HepG2 (cell line): Measurements from ENCODE around the gene FXYD5. TPM values are rescaled to one million over a fixed set of nuclear protein-coding genes. Genes with fewer than 3 reads are reported as not detected.

Source experiments
- ATF7-NPFF ChIP-seq: sonication (generic); formaldehyde crosslinking; IDR thresholded peaks from 2 replicates; pipeline ENCODE4 v1.8.1; 2023; ENCODE audit warnings: mild to moderate bottlenecking, low read depth, missing genetic modification reagents, moderate library complexity
- FOSL2 ChIP-seq: sonication (generic); formaldehyde crosslinking; IDR thresholded peaks from 2 replicates; pipeline ENCODE4 v1.4.0; 2020; ENCODE audit warnings: missing genetic modification reagents
- GTF2F1 ChIP-seq: fragments of 150-350 bp; IDR thresholded peaks from 2 replicates; pipeline ENCODE4 v1.6.1; 2014; ENCODE audit warnings: low read length
- HMGXB3 ChIP-seq: sonication (generic); formaldehyde crosslinking; IDR thresholded peaks from 2 replicates; pipeline ENCODE4 v1.4.0; 2020; ENCODE audit warnings: missing genetic modification reagents, borderline replicate concordance
- NR3C1 ChIP-seq: sonication (generic); formaldehyde crosslinking; IDR thresholded peaks from 2 replicates; pipeline ENCODE4 v1.4.0; 2020; ENCODE audit warnings: missing genetic modification reagents
- PHF21A ChIP-seq: sonication (generic); formaldehyde crosslinking; IDR thresholded peaks from 2 replicates; pipeline ENCODE4 v1.5.0; 2020; ENCODE audit warnings: mild to moderate bottlenecking, missing genetic modification reagents
- REPIN1 ChIP-seq: sonication (generic); formaldehyde crosslinking; IDR thresholded peaks from 2 replicates; pipeline ENCODE4 v1.8.0; 2022; ENCODE audit warnings: missing genetic modification reagents, low read depth, mild to moderate bottlenecking, borderline replicate concordance
- RERE ChIP-seq: IDR thresholded peaks from 2 replicates; pipeline ENCODE4 v1.6.1; 2016; ENCODE audit warnings: low read depth, missing genetic modification reagents, missing compliant biosample characterization
- SKI ChIP-seq: fragments of 450-650 bp; IDR thresholded peaks from one replicate; pipeline ENCODE4 v1.6.1; 2018; ENCODE audit warnings: mild to moderate bottlenecking; ENCODE audit not compliant: partially characterized antibody
- TCF7 ChIP-seq: sonication (generic); IDR thresholded peaks from 2 replicates; pipeline ENCODE4 v1.6.1; 2016; ENCODE audit warnings: antibody characterized with exemption, low read depth
- THAP11 ChIP-seq: IDR thresholded peaks from 2 replicates; pipeline ENCODE4 v1.6.1; 2016; ENCODE audit warnings: missing biosample characterization, missing genetic modification reagents
- ZBTB38 ChIP-seq: sonication (generic); formaldehyde crosslinking; IDR thresholded peaks from 2 replicates; pipeline ENCODE4 v1.5.1; 2020; ENCODE audit warnings: mild to moderate bottlenecking, missing genetic modification reagents
- ZMYM2 ChIP-seq: sonication (generic); formaldehyde crosslinking; IDR thresholded peaks from 2 replicates; pipeline ENCODE4 v1.8.0; 2022; ENCODE audit warnings: mild to moderate bottlenecking, missing genetic modification reagents
- ZNF251 ChIP-seq: sonication (generic); formaldehyde crosslinking; IDR thresholded peaks from 2 replicates; pipeline ENCODE4 v1.9.0; 2021; ENCODE audit warnings: mild to moderate bottlenecking, missing genetic modification reagents
- ZNF256 ChIP-seq: sonication (generic); formaldehyde crosslinking; conservative IDR thresholded peaks from 2 replicates; pipeline ENCODE4 v1.4.0; 2020; ENCODE audit warnings: missing genetic modification reagents
- ZNF468 ChIP-seq: sonication (generic); formaldehyde crosslinking; IDR thresholded peaks from 2 replicates; pipeline ENCODE4 v1.8.0; 2022; ENCODE audit warnings: mild to moderate bottlenecking, moderate library complexity, missing genetic modification reagents
- ZNF552 ChIP-seq: sonication (generic); formaldehyde crosslinking; IDR thresholded peaks from 2 replicates; pipeline ENCODE4 v1.9.0; 2022; ENCODE audit warnings: missing genetic modification reagents, mild to moderate bottlenecking, borderline replicate concordance
- ZNF615 ChIP-seq: sonication (generic); formaldehyde crosslinking; IDR thresholded peaks from 2 replicates; pipeline ENCODE4 v1.5.0; 2020; ENCODE audit warnings: mild to moderate bottlenecking, missing genetic modification reagents, borderline replicate concordance
- ZNF768 ChIP-seq: sonication (generic); formaldehyde crosslinking; IDR thresholded peaks from 2 replicates; pipeline ENCODE4 v1.4.0; 2020; ENCODE audit warnings: missing genetic modification reagents
- ZNF770 ChIP-seq: sonication (generic); formaldehyde crosslinking; IDR thresholded peaks from 2 replicates; pipeline ENCODE4 v1.5.0; 2020; ENCODE audit warnings: mild to moderate bottlenecking, missing genetic modification reagents
- polyA plus RNA-seq, 8 experiments: library from polyadenylated mRNA; depleted of rRNA in 3 of 8; stranded (reverse) in 7 of 8; unstranded in 1 of 8; fragments of >200 nt; fragmentation: Illumina TruSeq in 4 of 8; extraction: Trizol in 4 of 8; gene quantifications; 2 replicates each; pipeline versions ENCODE4 v1.2.1 to v1.2.3, GENCODE V29; 2011 to 2016; ENCODE audit warnings: low read depth in 4 of 8, missing spikeins in 1 of 8, mixed read lengths in 1 of 8; ENCODE audit not compliant: insufficient read depth in 1 of 8
- total RNA-seq, 5 experiments: library from RNA; depleted of rRNA; stranded (reverse); fragments of >200 nt; fragmentation: Illumina TruSeq; extraction: Trizol; gene quantifications; 2 replicates each; pipeline ENCODE4 v1.2.3, GENCODE V29; 2016; ENCODE audit warnings: low read depth in 1 of 5

Gene FXYD5
- total and polyA plus RNA-seq, 2 of the 13 experiments (the other 11 are each of a cell fraction or from before 2014, with no cell fraction given), result 0.65 TPM; not detected in 1

GRCh38 chr19:35135389-35135909 lies 19.1 kb upstream of the FXYD5 start (continued):
- TF ChIP-seq RERE (CRISPR knock-in tag) (no peak), SKI (peak; percentile 51), NR3C1 (CRISPR knock-in tag) (no peak), ZNF615 (no peak), GTF2F1 (no peak), PHF21A (CRISPR knock-in tag) (peak; percentile 65), REPIN1 (CRISPR knock-in tag) (no peak), ZNF251 (CRISPR knock-in tag) (no peak), ZNF468 (CRISPR knock-in tag) (no peak), ZNF552 (CRISPR knock-in tag) (no peak), ZBTB38 (peak; percentile 72; the same call in 1 of the 2 replicates), ZMYM2 (CRISPR knock-in tag) (no peak), ATF7-NPFF (CRISPR knock-in tag) (no peak), HMGXB3 (0 out of 2 replicates have a peak, but pooled peaks have one; percentile 38), THAP11 (CRISPR knock-in tag) (peak; percentile 40; the same call in 1 of the 2 replicates), ZNF770 (CRISPR knock-in tag) (no peak), TCF7 (no peak), FOSL2 (CRISPR knock-in tag) (peak; percentile 27), ZNF256 (CRISPR knock-in tag) (no peak), ZNF768 (CRISPR knock-in tag) (no peak)
